ENCODE measurements around the gene KRTAP5-8. TPM values are rescaled to one million over a fixed set of nuclear protein-coding genes. Genes with fewer than 3 reads are reported as not detected.
"Not testable (repeated sequence)": the region's sequence is repeated elsewhere in the genome, so short reads cannot be mapped to it uniquely, and the experiment has no call there.

KRTAP5-8 gene
- total RNA-seq, 1 donor from 2014 or later: not detected

DNA sequence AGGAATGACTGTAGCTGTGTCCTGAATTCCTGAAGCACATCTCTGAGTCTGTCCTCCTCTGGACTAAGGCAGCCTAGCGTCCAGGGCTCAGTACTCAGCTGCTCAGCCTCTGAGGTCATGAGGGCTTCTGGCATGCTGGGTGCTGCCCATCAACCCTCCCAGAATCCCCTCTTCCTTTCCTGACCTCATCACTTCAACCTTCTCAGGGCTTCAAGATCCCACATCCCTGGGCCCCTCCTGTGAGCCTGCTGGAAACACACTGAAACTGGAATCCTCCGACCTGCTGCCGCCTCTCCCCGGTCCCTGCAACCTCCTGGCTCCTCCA, 803 bp downstream of the KRTAP5-8 start:
- TF ChIP-seq, protein P1, sequence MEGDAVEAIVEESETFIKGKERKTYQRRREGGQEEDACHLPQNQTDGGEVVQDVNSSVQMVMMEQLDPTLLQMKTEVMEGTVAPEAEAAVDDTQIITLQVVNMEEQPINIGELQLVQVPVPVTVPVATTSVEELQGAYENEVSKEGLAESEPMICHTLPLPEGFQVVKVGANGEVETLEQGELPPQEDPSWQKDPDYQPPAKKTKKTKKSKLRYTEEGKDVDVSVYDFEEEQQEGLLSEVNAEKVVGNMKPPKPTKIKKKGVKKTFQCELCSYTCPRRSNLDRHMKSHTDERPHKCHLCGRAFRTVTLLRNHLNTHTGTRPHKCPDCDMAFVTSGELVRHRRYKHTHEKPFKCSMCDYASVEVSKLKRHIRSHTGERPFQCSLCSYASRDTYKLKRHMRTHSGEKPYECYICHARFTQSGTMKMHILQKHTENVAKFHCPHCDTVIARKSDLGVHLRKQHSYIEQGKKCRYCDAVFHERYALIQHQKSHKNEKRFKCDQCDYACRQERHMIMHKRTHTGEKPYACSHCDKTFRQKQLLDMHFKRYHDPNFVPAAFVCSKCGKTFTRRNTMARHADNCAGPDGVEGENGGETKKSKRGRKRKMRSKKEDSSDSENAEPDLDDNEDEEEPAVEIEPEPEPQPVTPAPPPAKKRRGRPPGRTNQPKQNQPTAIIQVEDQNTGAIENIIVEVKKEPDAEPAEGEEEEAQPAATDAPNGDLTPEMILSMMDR (conservative IDR thresholded peaks at IDR 0.05): no peak
- Mint-ChIP-seq H3K4me3 (no peak overlapping the region), H3K9me3 (no peaks in the 10 kb centered on the region), H3K36me3 (ENCODE audit: low read depth) (peaks cover 2% of the 10 kb centered on the region), H3K27me3 (ENCODE audit: low read depth) (no peaks in the 10 kb centered on the region), H3K27ac (ENCODE audit: unreplicated experiment) (peak overlapping the region; percentile 78), H3K4me1 (no peaks in the 10 kb centered on the region)
- no peak for DNase-seq (ENCODE audit: low read depth, low spot score)

DNA sequence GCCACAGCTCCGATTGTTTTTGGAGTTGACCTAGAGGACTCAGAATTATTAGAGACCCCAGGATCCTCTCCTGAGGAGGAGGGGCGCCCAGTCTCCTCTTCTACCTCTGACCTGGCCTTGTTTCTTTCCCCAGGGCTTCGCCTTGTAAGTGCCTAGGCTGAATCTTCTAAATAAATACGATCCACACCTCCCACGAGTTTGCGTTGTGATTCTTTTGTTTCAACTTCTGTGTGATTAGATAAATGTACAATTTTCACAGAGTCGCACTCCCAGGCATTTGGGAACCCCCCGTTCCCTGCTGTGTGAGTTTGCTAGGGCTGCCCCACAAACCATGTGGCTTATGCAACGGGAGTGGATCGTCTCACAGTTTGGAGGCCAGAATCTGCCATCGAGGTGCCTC, 1.2 kb downstream of the KRTAP5-8 start:
- no peaks in the 10 kb centered on the region for H3K9me3 Mint-ChIP-seq
- H3K27ac Mint-ChIP-seq (ENCODE audit: unreplicated experiment): peak overlapping the region; percentile 78
- no peak for DNase-seq (ENCODE audit: low read depth, low spot score)
- H3K27me3 Mint-ChIP-seq (ENCODE audit: low read depth): no peaks in the 10 kb centered on the region
- peaks cover 2% of the 10 kb centered on the region for H3K36me3 Mint-ChIP-seq (ENCODE audit: low read depth)
- no peak overlapping the region for H3K4me3 Mint-ChIP-seq
- TF ChIP-seq, protein P1 (conservative IDR thresholded peaks at IDR 0.05): no peak
- no peaks in the 10 kb centered on the region for H3K4me1 Mint-ChIP-seq

DNA sequence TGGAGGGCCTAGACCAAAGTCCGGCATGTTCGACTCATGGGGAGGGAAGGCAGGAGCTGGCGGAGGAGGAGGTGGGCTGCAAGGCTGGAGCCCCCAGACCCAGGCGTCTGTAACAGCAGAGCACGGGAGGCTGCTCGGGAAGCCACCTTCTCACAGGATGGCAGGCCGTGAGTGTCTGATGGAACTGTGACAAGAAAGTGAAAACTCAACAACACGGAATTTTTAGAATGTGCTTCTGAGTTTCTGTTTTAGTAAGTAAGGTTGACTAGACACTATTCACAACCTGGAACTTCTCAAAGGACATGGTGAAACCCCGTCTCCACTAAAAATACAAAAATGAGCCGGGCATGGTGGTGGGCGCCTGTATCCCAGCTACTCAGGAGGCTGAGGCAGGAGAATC, 2.1 kb downstream of the KRTAP5-8 start:
- H3K27me3 Mint-ChIP-seq (ENCODE audit: low read depth); DNase-seq (ENCODE audit: low read depth, low spot score); H3K9me3 Mint-ChIP-seq; H3K4me1 Mint-ChIP-seq; H3K4me3 Mint-ChIP-seq; H3K36me3 Mint-ChIP-seq (ENCODE audit: low read depth); H3K27ac Mint-ChIP-seq (ENCODE audit: unreplicated experiment): not testable (repeated sequence)

DNA sequence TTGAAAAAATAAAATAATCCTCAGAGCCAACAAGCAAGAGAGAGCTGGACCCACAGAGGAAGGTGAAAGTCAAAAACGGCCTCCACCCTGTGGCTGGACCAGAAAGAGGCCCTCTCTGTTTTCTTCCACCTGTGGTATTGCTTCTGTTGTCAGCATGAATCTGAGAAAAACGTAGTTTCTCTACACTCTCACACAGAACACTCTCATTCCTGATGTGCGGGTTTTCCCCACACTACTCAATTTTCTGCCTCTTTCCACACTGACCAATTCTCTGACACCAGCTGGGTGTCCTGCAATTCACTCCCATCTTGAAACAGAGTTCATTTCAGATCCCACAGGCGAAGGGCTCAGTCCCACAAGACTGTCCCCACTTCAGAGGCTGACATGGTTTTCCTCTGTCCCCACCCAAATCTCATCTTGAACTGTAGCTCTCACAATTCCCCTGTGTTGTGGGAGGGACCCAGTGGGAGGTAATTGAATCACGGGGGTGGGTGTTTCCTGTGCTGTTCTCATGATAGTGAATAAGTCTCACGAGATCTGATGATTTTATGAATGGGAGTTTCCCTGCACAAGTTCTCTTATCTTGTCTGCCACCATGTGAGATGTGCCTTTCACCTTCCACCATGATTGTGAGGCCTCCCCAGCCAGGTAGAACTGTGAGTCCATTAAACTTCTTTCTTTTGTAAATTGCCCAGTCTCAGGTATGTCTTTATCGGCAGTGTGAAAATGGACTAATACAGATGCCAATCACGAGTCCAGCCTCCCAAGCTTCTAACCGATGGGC, 2.9 kb downstream of the KRTAP5-8 start:
- not testable (repeated sequence) for H3K4me3 Mint-ChIP-seq; H3K9me3 Mint-ChIP-seq; H3K27ac Mint-ChIP-seq (ENCODE audit: unreplicated experiment)

DNA sequence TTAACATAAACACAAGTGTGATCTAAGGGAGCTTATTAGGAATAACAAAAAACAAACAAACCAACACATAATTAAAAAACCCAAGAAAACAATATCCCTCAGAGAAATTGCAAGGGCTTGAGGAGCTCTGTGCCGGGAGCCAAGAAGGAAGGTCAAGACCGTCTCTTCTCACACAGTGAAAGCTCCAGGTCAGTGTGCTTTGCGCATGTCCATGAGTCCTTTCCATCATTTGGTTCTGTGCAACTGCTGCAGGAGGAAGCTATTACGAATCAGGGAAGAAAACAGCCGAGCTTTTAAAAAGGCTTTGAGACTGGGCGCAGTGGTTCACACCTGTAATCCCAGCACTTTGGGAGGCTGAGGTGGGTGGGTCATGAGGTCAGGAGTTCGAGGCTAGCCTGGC, 4.6 kb downstream of the KRTAP5-8 start:
- H3K27ac Mint-ChIP-seq (ENCODE audit: unreplicated experiment): no peak overlapping the region

More for the DNA sequence above, 2.9 kb downstream of the KRTAP5-8 start:
- not testable (repeated sequence) for H3K36me3 Mint-ChIP-seq (ENCODE audit: low read depth); H3K4me1 Mint-ChIP-seq; H3K27me3 Mint-ChIP-seq (ENCODE audit: low read depth); DNase-seq (ENCODE audit: low read depth, low spot score)

DNA sequence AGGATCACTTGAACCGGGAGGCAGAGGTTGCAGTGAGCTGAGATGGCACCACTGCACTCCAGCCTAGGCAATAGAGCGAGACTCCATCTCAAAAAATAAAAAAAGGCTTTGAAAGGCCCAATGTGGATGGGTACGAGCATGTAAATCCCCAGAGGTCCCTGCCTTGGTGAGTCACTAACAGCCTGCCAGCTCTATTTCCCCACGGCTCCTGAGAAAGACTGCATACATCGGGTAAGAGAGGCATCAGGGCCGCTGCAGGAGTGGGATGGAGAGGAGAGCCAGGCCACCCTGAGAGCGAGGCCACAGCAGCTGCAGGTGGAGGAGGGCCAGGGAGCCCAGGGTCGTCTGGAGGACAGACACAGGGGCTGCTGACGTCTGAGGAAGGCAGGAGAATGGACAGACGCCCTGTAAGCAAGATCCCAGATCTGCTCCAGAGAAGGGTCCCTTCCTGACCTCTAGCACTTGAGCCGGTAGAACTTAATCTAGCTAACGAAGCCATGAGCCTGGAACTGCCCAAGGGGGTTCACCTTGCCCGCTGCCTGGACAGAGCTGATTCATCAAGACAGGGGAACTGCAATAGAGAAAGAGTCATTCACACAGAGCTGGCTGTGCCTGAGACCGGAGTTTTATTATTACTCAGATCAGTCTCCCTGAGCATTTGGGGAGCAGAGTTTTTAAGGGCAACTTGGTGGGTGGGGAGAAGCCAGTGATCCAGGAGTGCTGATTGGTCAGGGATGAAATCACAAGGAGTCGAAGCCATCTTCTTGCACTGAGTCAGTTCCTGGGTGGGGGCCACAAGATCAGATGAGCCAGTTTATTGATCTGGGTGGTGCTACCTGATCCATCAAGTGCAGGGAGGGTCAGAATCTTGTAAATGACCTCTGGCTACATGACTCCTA, 5.3 kb downstream of the KRTAP5-8 start:
- no peak for DNase-seq (ENCODE audit: low read depth, low spot score)
- peaks cover 2% of the 10 kb centered on the region for H3K36me3 Mint-ChIP-seq (ENCODE audit: low read depth)
- no peaks in the 10 kb centered on the region for H3K4me1 Mint-ChIP-seq
- TF ChIP-seq, protein P1 (conservative IDR thresholded peaks at IDR 0.05): no peak
- H3K4me3 Mint-ChIP-seq: no peak overlapping the region
- H3K27ac Mint-ChIP-seq (ENCODE audit: unreplicated experiment): no peak overlapping the region
- peaks cover 6% of the 10 kb centered on the region for H3K9me3 Mint-ChIP-seq
- H3K27me3 Mint-ChIP-seq (ENCODE audit: low read depth): no peaks in the 10 kb centered on the region

More for the DNA sequence above, 4.6 kb downstream of the KRTAP5-8 start:
- TF ChIP-seq, protein P1 (conservative IDR thresholded peaks at IDR 0.05): no peak
- H3K36me3 Mint-ChIP-seq (ENCODE audit: low read depth): peaks cover 2% of the 10 kb centered on the region
- peaks cover 6% of the 10 kb centered on the region for H3K9me3 Mint-ChIP-seq
- no peaks in the 10 kb centered on the region for H3K27me3 Mint-ChIP-seq (ENCODE audit: low read depth)
- H3K4me1 Mint-ChIP-seq: no peaks in the 10 kb centered on the region
- no peak overlapping the region for H3K4me3 Mint-ChIP-seq
- DNase-seq (ENCODE audit: low read depth, low spot score): no peak
